HCT116 (cell line): ENCODE data around the gene CD82. TPM values are rescaled to one million over a fixed set of nuclear protein-coding genes. Genes with fewer than 3 reads are reported as not detected.

Source experiments
- ATAC-seq: fragments of 200-7000 bp; cut with Tn5 transposase; 2 replicates; pipeline ENCODE4 v1.9.1; 2020; ENCODE audit warnings: mild to moderate bottlenecking, moderate library complexity
- BruUV-seq: library from RNA; stranded (reverse); fragments of 400-500 nt; replicated peaks from 2 replicates; lab custom pipeline; 2021; lab: Mats Ljungman, UMichigan
- CTCF ChIA-PET: fragments of 300-600 bp; sonication (Branson Sonifier 250); formaldehyde crosslinking; loops from one replicate; lab custom pipeline; 2021; ENCODE audit warnings: antibody characterized with exemption; lab: Charles Lee
- POLR2A ChIA-PET: fragments of 300-600, 350-600 bp; sonication (Branson Sonifier 250); formaldehyde crosslinking; loops from one replicate; lab custom pipeline; 2021; ENCODE audit warnings: antibody characterized with exemption; lab: Charles Lee
- RAD21 ChIA-PET, 2 experiments: fragments of 300-600 bp; sonication (Branson Sonifier 250); formaldehyde crosslinking; loops; one replicate each; lab custom pipeline; 2023; ENCODE audit warnings: low total read pairs in 2 of 2; ENCODE audit not compliant: uncharacterized antibody in 2 of 2, unreplicated experiment in 2 of 2, low non-redundant PET in 1 of 2; lab: Charles Lee
- DNase-seq: peaks from one replicate; pipeline ENCODE4 v3.0.0-alpha.2; 2010; ENCODE audit warnings: low read depth, low spot score
- H2AFZ ChIP-seq: fragments of 200-600 bp; shearing (Covaris generic), sonication (generic); 2 replicates; pipeline ENCODE4 v1.6.1; 2017; ENCODE audit warnings: low read depth, mixed run types, mixed read lengths, antibody characterized with exemption, low read length; ENCODE audit not compliant: poor library complexity, severe bottlenecking
- H3K27ac ChIP-seq: 2 replicates; pipeline ENCODE4 v1.5.1; 2012; ENCODE audit warnings: low read depth, low read length
- H3K27me3 ChIP-seq: fragments of 200-600 bp; sonication (generic); 2 replicates; pipeline ENCODE4 v1.6.1; 2016; ENCODE audit warnings: mixed run types, low read length, mixed read lengths; ENCODE audit not compliant: insufficient read depth
- H3K36me3 ChIP-seq, 2 experiments: fragments of 200-500 bp in 1 of 2; fragments of 200-600 bp in 1 of 2; sonication (Bioruptor generic) in 1 of 2; sonication (generic) in 1 of 2; 2 replicates each; pipeline versions ENCODE4 v1.5.1 to v1.6.1; 2014 to 2016; ENCODE audit warnings: low read length in 2 of 2, inconsistent platforms in 1 of 2, mixed read lengths in 1 of 2, mixed run types in 1 of 2; ENCODE audit not compliant: insufficient read depth in 2 of 2, control insufficient read depth in 1 of 2
- H3K4me1 ChIP-seq, 2 experiments: fragments of 200-600 bp in 1 of 2; sonication (generic) in 1 of 2; 2 replicates each; pipeline versions ENCODE4 v1.5.1 to v1.6.1; 2012 to 2017; ENCODE audit warnings: low read length in 2 of 2, inconsistent platforms in 1 of 2, mild to moderate bottlenecking in 1 of 2, mixed read lengths in 1 of 2, mixed run types in 1 of 2, moderate library complexity in 1 of 2; ENCODE audit not compliant: insufficient read depth in 2 of 2, control insufficient read depth in 1 of 2
- H3K4me2 ChIP-seq: fragments of 200-600 bp; sonication (generic); 2 replicates; pipeline ENCODE4 v1.6.1; 2017; ENCODE audit warnings: mixed run types, low read length, mixed read lengths
- H3K4me3 ChIP-seq, 2 experiments: fragments of 200-600 bp in 1 of 2; sonication (generic) in 1 of 2; replicated peaks in 1 of 2; 2 replicates each; pipeline ENCODE4 v1.5.1; 2011 to 2016; ENCODE audit warnings: low read length in 2 of 2, control low read depth in 1 of 2, low read depth in 1 of 2, mild to moderate bottlenecking in 1 of 2, mixed read lengths in 1 of 2, mixed run types in 1 of 2
- H3K79me2 ChIP-seq: fragments of 200-600 bp; sonication (generic); 2 replicates; pipeline ENCODE4 v1.6.1; 2017; ENCODE audit warnings: mild to moderate bottlenecking, mixed run types, low read length, moderate library complexity, mixed read lengths; ENCODE audit not compliant: insufficient read depth
- H3K9ac ChIP-seq: fragments of 200-600 bp; sonication (generic); 2 replicates; pipeline ENCODE4 v1.6.1; 2016; ENCODE audit warnings: low read length, mixed read lengths
- H3K9me2 ChIP-seq: fragments of 200-600 bp; sonication (generic), shearing (Covaris generic); 2 replicates; pipeline ENCODE4 v1.6.1; 2017; ENCODE audit warnings: mixed run types, mild to moderate bottlenecking, moderate library complexity; ENCODE audit not compliant: insufficient read depth
- H3K9me3 ChIP-seq, 2 experiments: fragments of 200-500 bp in 1 of 2; fragments of 200-600 bp in 1 of 2; sonication (Bioruptor generic) in 1 of 2; sonication (generic) in 1 of 2; 2 replicates each; pipeline ENCODE4 v1.6.1; 2014 to 2017; ENCODE audit warnings: low read length in 2 of 2, mixed read lengths in 2 of 2, inconsistent platforms in 1 of 2, low read depth in 1 of 2, mild to moderate bottlenecking in 1 of 2, mixed run types in 1 of 2, moderate library complexity in 1 of 2; ENCODE audit not compliant: control insufficient read depth in 1 of 2, insufficient read depth in 1 of 2
- H4K20me1 ChIP-seq: fragments of 200-600 bp; sonication (generic), shearing (Covaris generic); 2 replicates; pipeline ENCODE4 v1.6.1; 2017; ENCODE audit warnings: mixed run types, mild to moderate bottlenecking, moderate library complexity; ENCODE audit not compliant: insufficient read depth
- CBX3 ChIP-seq: IDR thresholded peaks from 2 replicates; pipeline ENCODE4 v1.6.1; 2012; ENCODE audit warnings: low read depth
- EGR1 ChIP-seq: IDR thresholded peaks from 2 replicates; pipeline ENCODE4 v1.6.1; 2012; ENCODE audit warnings: low read depth
- EZH2phosphoT487 ChIP-seq: fragments of 200-600 bp; IDR thresholded peaks from 2 replicates; pipeline ENCODE4 v1.6.1; 2018; ENCODE audit warnings: antibody characterized with exemption, borderline replicate concordance
- MAX ChIP-seq: IDR thresholded peaks from 2 replicates; pipeline ENCODE4 v1.6.1; 2012
- POLR2AphosphoS5 ChIP-seq: IDR thresholded peaks from 2 replicates; pipeline ENCODE4 v1.6.1; 2011; ENCODE audit warnings: mild to moderate bottlenecking, low read depth, low read length, moderate library complexity
- RAD21 ChIP-seq: IDR thresholded peaks from 2 replicates; pipeline ENCODE4 v1.6.1; 2012; ENCODE audit warnings: low read depth, mild to moderate bottlenecking
- REST ChIP-seq: IDR thresholded peaks from 2 replicates; pipeline ENCODE4 v1.6.1; 2012; ENCODE audit warnings: low read depth
- SIN3A ChIP-seq: IDR thresholded peaks from 2 replicates; pipeline ENCODE4 v1.6.1; 2012; ENCODE audit warnings: low read depth
- SP1 ChIP-seq: IDR thresholded peaks from 2 replicates; pipeline ENCODE4 v1.6.1; 2012; ENCODE audit warnings: low read depth
- TCF7L2 ChIP-seq: IDR thresholded peaks from 2 replicates; pipeline ENCODE4 v1.7.0; 2011; ENCODE audit warnings: borderline replicate concordance, inconsistent platforms; ENCODE audit not compliant: insufficient read depth, insufficient read length; ENCODE audit errors: extremely low read depth
- YY1 ChIP-seq: IDR thresholded peaks from 2 replicates; pipeline ENCODE4 v1.6.1; 2011; ENCODE audit warnings: low read length, low read depth, moderate library complexity, mild to moderate bottlenecking; ENCODE audit not compliant: insufficient replicate concordance; ENCODE audit errors: extremely low read depth
- ZNF274 ChIP-seq: fragments of 200-500 bp; sonication (Bioruptor generic); IDR thresholded peaks from 2 replicates; pipeline ENCODE4 v1.6.1; 2014; ENCODE audit warnings: mild to moderate bottlenecking, low read depth, low read length, inconsistent platforms
- intact Hi-C: fragments of 100-400 bp; cut with micrococcal nuclease; formaldehyde crosslinking; loops from 2 replicates; pipeline ENCODE4 v1.10.0; 2022
- total RNA-seq: library from RNA; stranded (reverse); gene quantifications from one replicate; pipeline ENCODE4 v1.2.1, GENCODE V29; 2021; ENCODE audit not compliant: unreplicated experiment
- TF ChIP-seq, protein P1 (sequence below): IDR thresholded peaks from 2 replicates; pipeline ENCODE4 v1.6.1; 2011; ENCODE audit warnings: mild to moderate bottlenecking, low read length, moderate library complexity; ENCODE audit not compliant: insufficient replicate concordance; ENCODE audit errors: extremely low read depth
- TF ChIP-seq, protein P2 (sequence below), 3 experiments: fragments of 200-600 bp in 1 of 3; sonication (generic) in 1 of 3; IDR thresholded peaks in 2 of 3; conservative IDR thresholded peaks in 1 of 3; 2 replicates each; pipeline ENCODE4 v1.5.1; 2012 to 2017; ENCODE audit warnings: low read depth in 2 of 3, low read length in 2 of 3, antibody characterized with exemption in 1 of 3, borderline replicate concordance in 1 of 3, control low read depth in 1 of 3, mild to moderate bottlenecking in 1 of 3, mixed read lengths in 1 of 3, mixed run types in 1 of 3, moderate library complexity in 1 of 3; ENCODE audit not compliant: insufficient read depth in 1 of 3
- TF ChIP-seq, protein P3 (sequence below): IDR thresholded peaks from 2 replicates; pipeline ENCODE4 v1.6.1; 2012

The CD82 gene
- total RNA-seq, 1 experiment from 2014 or later: 16.7 TPM

DNA sequence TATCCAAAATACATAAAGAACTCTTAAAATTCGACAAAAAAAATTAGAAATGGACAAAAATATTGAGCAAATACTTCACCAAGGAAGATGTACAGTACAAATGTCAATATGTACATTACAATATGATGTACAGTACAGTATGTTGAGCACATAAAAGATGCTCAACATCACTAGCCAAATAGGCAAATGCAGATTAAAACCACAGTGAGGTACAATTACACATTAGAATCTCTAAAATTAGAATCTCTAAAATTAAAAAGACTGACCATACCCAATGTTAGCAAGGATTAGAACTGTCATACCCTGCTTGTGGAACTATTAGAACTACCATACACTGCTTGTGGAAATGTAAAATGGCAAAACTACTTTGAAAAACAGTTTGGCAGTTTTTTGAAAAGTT lies 82.6 kb downstream of the CD82 start:
- no peaks in the 10 kb centered on the region for H3K9me2 ChIP-seq
- H4K20me1 ChIP-seq: no peaks in the 10 kb centered on the region
- no peak overlapping the region for H2AFZ ChIP-seq
- H3K9me3 ChIP-seq: 0 out of 4 replicates have a peak, but pooled peaks cover 0 to 9% of the 10 kb centered on the region in 2 experiments
- ChIA-PET POLR2A (no interaction called here), RAD21 (no interaction called here)
- no peak overlapping the region for H3K9ac ChIP-seq
- H3K36me3 ChIP-seq: no peaks in the 10 kb centered on the region
- no peak for DNase-seq
- TF ChIP-seq EGR1 (no peak), MAX (no peak), RAD21 (no peak), YY1 (no peak), ZNF274 (no peak), EZH2phosphoT487 (no peak), REST (no peak), POLR2AphosphoS5 (no peak), CBX3 (no peak), SP1 (no peak), SIN3A (no peak), TCF7L2 (no peak)
- TF ChIP-seq, protein P1, sequence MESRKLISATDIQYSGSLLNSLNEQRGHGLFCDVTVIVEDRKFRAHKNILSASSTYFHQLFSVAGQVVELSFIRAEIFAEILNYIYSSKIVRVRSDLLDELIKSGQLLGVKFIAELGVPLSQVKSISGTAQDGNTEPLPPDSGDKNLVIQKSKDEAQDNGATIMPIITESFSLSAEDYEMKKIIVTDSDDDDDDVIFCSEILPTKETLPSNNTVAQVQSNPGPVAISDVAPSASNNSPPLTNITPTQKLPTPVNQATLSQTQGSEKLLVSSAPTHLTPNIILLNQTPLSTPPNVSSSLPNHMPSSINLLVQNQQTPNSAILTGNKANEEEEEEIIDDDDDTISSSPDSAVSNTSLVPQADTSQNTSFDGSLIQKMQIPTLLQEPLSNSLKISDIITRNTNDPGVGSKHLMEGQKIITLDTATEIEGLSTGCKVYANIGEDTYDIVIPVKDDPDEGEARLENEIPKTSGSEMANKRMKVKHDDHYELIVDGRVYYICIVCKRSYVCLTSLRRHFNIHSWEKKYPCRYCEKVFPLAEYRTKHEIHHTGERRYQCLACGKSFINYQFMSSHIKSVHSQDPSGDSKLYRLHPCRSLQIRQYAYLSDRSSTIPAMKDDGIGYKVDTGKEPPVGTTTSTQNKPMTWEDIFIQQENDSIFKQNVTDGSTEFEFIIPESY: no peak
- TF ChIP-seq, protein P2, sequence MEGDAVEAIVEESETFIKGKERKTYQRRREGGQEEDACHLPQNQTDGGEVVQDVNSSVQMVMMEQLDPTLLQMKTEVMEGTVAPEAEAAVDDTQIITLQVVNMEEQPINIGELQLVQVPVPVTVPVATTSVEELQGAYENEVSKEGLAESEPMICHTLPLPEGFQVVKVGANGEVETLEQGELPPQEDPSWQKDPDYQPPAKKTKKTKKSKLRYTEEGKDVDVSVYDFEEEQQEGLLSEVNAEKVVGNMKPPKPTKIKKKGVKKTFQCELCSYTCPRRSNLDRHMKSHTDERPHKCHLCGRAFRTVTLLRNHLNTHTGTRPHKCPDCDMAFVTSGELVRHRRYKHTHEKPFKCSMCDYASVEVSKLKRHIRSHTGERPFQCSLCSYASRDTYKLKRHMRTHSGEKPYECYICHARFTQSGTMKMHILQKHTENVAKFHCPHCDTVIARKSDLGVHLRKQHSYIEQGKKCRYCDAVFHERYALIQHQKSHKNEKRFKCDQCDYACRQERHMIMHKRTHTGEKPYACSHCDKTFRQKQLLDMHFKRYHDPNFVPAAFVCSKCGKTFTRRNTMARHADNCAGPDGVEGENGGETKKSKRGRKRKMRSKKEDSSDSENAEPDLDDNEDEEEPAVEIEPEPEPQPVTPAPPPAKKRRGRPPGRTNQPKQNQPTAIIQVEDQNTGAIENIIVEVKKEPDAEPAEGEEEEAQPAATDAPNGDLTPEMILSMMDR (IDR thresholded peaks at IDR 0.05 in 2 of 3, conservative IDR thresholded peaks at IDR 0.05 in 1 of 3; ENCODE audit: borderline replicate concordance in 1 of 3, insufficient read depth in 1 of 3, low read depth in 2 of 3, low read length in 2 of 3): no peak
- TF ChIP-seq, protein P3, sequence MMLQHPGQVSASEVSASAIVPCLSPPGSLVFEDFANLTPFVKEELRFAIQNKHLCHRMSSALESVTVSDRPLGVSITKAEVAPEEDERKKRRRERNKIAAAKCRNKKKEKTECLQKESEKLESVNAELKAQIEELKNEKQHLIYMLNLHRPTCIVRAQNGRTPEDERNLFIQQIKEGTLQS: no peak
- TF ChIP-seq, all 23 proteins: peak for 0
- Histone ChIP-seq H3K27ac (no peak overlapping the region), H3K27me3 (no peaks in the 10 kb centered on the region), H3K79me2 (no peaks in the 10 kb centered on the region), H3K4me1 (no peaks in the 10 kb centered on the region), H3K4me2 (no peak overlapping the region), H3K4me3 (no peak overlapping the region)
- CTCF ChIA-PET: no interaction called here
- no TSS peak for BruUV-seq
- intact Hi-C loops: no loop called here
- ATAC-seq: no peak
